HepG2 (cell line): ENCODE data around the gene MED19. TPM values are rescaled to one million over a fixed set of nuclear protein-coding genes. Genes with fewer than 3 reads are reported as not detected.

Source experiments
- AGO1 ChIP-seq: fragments of 200-400 bp; formaldehyde crosslinking; IDR thresholded peaks from 2 replicates; pipeline ENCODE4 v1.6.1; 2017; ENCODE audit warnings: mild to moderate bottlenecking, low read depth, low read length, moderate library complexity; ENCODE audit not compliant: poor library complexity, severe bottlenecking
- BRD4 ChIP-seq: sonication (generic); formaldehyde crosslinking; IDR thresholded peaks from 2 replicates; pipeline ENCODE4 v1.4.0; 2020; ENCODE audit warnings: missing genetic modification reagents
- HNRNPUL1 ChIP-seq: fragments of 200-400 bp; formaldehyde crosslinking; IDR thresholded peaks from 2 replicates; pipeline ENCODE4 v1.6.1; 2017; ENCODE audit warnings: low read depth, mild to moderate bottlenecking, low read length, moderate library complexity
- MATR3 ChIP-seq: sonication (generic); formaldehyde crosslinking; IDR thresholded peaks from 2 replicates; pipeline ENCODE4 v1.4.0; 2020; ENCODE audit warnings: missing genetic modification reagents
- SKI ChIP-seq: fragments of 450-650 bp; IDR thresholded peaks from one replicate; pipeline ENCODE4 v1.6.1; 2018; ENCODE audit warnings: mild to moderate bottlenecking; ENCODE audit not compliant: partially characterized antibody
- SRSF9 ChIP-seq: fragments of 200-400 bp; formaldehyde crosslinking; IDR thresholded peaks from 2 replicates; pipeline ENCODE4 v1.6.1; 2018; ENCODE audit warnings: borderline replicate concordance, mild to moderate bottlenecking, low read depth, low read length; ENCODE audit not compliant: insufficient read depth, poor library complexity, severe bottlenecking
- U2AF2 ChIP-seq: fragments of 200-400 bp; formaldehyde crosslinking; IDR thresholded peaks from 2 replicates; pipeline ENCODE4 v1.6.1; 2017; ENCODE audit warnings: low read depth, mild to moderate bottlenecking, low read length
- ZNF143 ChIP-seq: sonication (generic); formaldehyde crosslinking; IDR thresholded peaks from 2 replicates; pipeline ENCODE4 v1.4.0; 2020; ENCODE audit warnings: missing genetic modification reagents
- ZNF207 ChIP-seq: fragments of 450-650 bp; IDR thresholded peaks from 2 replicates; pipeline ENCODE4 v1.6.1; 2016; ENCODE audit warnings: antibody characterized with exemption, borderline replicate concordance
- ZNF383 ChIP-seq: sonication (generic); formaldehyde crosslinking; IDR thresholded peaks from 2 replicates; pipeline ENCODE4 v1.4.0; 2020; ENCODE audit warnings: missing genetic modification reagents, mild to moderate bottlenecking, borderline replicate concordance
- ZNF468 ChIP-seq: sonication (generic); formaldehyde crosslinking; IDR thresholded peaks from 2 replicates; pipeline ENCODE4 v1.8.0; 2022; ENCODE audit warnings: mild to moderate bottlenecking, moderate library complexity, missing genetic modification reagents
- ZNF891 ChIP-seq: sonication (generic); formaldehyde crosslinking; IDR thresholded peaks from 2 replicates; pipeline ENCODE4 v1.5.0; 2020; ENCODE audit warnings: mild to moderate bottlenecking, missing genetic modification reagents
- polyA plus RNA-seq, 8 experiments: library from polyadenylated mRNA; depleted of rRNA in 3 of 8; stranded (reverse) in 7 of 8; unstranded in 1 of 8; fragments of >200 nt; fragmentation: Illumina TruSeq in 4 of 8; extraction: Trizol in 4 of 8; gene quantifications; 2 replicates each; pipeline versions ENCODE4 v1.2.1 to v1.2.3, GENCODE V29; 2011 to 2016; ENCODE audit warnings: low read depth in 4 of 8, missing spikeins in 1 of 8, mixed read lengths in 1 of 8; ENCODE audit not compliant: insufficient read depth in 1 of 8
- total RNA-seq, 5 experiments: library from RNA; depleted of rRNA; stranded (reverse); fragments of >200 nt; fragmentation: Illumina TruSeq; extraction: Trizol; gene quantifications; 2 replicates each; pipeline ENCODE4 v1.2.3, GENCODE V29; 2016; ENCODE audit warnings: low read depth in 1 of 5
- TF ChIP-seq, protein P1 (sequence below), 2 experiments: sonication (generic) in 1 of 2; formaldehyde crosslinking in 1 of 2; IDR thresholded peaks; 2 replicates each; pipeline versions ENCODE4 v1.5.1 to v1.6.1; 2011 to 2020; ENCODE audit warnings: borderline replicate concordance in 1 of 2, low read depth in 1 of 2, low read length in 1 of 2, mild to moderate bottlenecking in 1 of 2, missing genetic modification reagents in 1 of 2, moderate library complexity in 1 of 2
- TF ChIP-seq, protein P2 (sequence below): sonication (generic); formaldehyde crosslinking; IDR thresholded peaks from 2 replicates; pipeline ENCODE4 v1.8.0; 2022; ENCODE audit warnings: mild to moderate bottlenecking, missing genetic modification reagents; ENCODE audit not compliant: insufficient replicate concordance
- TF ChIP-seq, protein P3 (sequence below): sonication (generic); formaldehyde crosslinking; IDR thresholded peaks from 2 replicates; pipeline ENCODE4 v1.8.0; 2022; ENCODE audit warnings: missing genetic modification reagents, mild to moderate bottlenecking, borderline replicate concordance
- TF ChIP-seq, protein P4 (sequence below): sonication (generic); formaldehyde crosslinking; IDR thresholded peaks from 2 replicates; pipeline ENCODE4 v1.5.0; 2020; ENCODE audit warnings: missing genetic modification reagents, mild to moderate bottlenecking, borderline replicate concordance
- TF ChIP-seq, protein P5 (sequence below): sonication (generic); formaldehyde crosslinking; conservative IDR thresholded peaks from 2 replicates; pipeline ENCODE4 v1.4.0; 2020; ENCODE audit warnings: missing genetic modification reagents
- TF ChIP-seq, protein P6 (sequence below): IDR thresholded peaks from 2 replicates; pipeline ENCODE4 v1.6.1; 2016; ENCODE audit warnings: missing compliant biosample characterization, missing genetic modification reagents, borderline replicate concordance

MED19 gene
- total and polyA plus RNA-seq, 2 of the 13 experiments (the other 11 are each of a cell fraction or from before 2014, with no cell fraction given), result 12.9 to 13.8 TPM

DNA sequence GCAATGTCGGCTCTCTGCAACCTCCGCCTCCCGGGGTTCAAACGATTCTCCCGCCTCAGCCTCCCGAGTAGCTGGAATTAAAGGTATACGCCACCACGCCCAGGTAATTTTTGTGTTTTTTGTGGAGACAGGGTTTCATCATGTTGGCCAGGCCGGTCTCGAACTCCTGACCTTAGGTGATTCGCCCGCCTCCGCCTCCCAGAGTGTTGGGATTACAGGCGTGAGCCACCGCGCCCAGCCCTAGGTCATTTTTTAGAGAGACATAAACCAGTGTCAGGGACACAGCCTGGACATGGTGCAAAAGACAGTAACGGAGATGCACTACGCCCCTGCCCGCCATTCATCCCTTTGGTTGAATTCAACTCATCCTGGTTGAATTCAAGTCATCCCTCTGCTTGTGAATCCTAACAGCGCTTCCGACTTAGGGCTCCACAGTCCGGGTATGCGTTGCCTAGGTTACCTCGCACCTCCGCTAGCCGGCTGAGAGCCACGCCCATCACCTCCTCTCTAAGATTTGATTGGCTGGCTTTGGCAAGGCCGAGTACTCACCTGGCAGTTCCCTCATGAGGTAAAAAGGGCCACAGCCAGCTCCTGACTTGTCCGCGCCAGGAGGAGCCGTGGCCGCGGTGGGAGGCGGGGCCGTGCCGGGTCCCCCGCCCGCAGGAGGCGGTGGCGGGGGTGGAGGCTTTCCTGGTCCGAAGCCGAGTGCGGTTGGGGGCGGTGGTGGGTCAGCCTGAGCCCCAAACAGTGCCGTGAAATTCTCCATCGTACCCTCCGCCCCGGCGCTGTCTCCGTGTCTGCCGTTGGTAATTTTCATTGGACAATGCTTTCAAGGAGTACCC is at the start of gene MED19 (continued):
- TF ChIP-seq ZNF383 (CRISPR knock-in tag) (no peak), SKI (no peak), SRSF9 (no peak), ZNF143 (CRISPR knock-in tag) (no peak), ZNF207 (no peak), AGO1 (no peak), U2AF2 (no peak), BRD4 (CRISPR knock-in tag) (no peak), MATR3 (CRISPR knock-in tag) (no peak), HNRNPUL1 (no peak), ZNF468 (no peak), ZNF891 (no peak)
- TF ChIP-seq, protein P1, sequence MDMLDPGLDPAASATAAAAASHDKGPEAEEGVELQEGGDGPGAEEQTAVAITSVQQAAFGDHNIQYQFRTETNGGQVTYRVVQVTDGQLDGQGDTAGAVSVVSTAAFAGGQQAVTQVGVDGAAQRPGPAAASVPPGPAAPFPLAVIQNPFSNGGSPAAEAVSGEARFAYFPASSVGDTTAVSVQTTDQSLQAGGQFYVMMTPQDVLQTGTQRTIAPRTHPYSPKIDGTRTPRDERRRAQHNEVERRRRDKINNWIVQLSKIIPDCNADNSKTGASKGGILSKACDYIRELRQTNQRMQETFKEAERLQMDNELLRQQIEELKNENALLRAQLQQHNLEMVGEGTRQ (IDR thresholded peaks at IDR 0.05; ENCODE audit: low read depth, low read length), result no peak
- TF ChIP-seq, protein P1 (CRISPR knock-in tag; IDR thresholded peaks at IDR 0.05; ENCODE audit: borderline replicate concordance), result no peak
- TF ChIP-seq, protein P2, sequence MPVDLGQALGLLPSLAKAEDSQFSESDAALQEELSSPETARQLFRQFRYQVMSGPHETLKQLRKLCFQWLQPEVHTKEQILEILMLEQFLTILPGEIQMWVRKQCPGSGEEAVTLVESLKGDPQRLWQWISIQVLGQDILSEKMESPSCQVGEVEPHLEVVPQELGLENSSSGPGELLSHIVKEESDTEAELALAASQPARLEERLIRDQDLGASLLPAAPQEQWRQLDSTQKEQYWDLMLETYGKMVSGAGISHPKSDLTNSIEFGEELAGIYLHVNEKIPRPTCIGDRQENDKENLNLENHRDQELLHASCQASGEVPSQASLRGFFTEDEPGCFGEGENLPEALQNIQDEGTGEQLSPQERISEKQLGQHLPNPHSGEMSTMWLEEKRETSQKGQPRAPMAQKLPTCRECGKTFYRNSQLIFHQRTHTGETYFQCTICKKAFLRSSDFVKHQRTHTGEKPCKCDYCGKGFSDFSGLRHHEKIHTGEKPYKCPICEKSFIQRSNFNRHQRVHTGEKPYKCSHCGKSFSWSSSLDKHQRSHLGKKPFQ (CRISPR knock-in tag), result no peak
- TF ChIP-seq, protein P3, sequence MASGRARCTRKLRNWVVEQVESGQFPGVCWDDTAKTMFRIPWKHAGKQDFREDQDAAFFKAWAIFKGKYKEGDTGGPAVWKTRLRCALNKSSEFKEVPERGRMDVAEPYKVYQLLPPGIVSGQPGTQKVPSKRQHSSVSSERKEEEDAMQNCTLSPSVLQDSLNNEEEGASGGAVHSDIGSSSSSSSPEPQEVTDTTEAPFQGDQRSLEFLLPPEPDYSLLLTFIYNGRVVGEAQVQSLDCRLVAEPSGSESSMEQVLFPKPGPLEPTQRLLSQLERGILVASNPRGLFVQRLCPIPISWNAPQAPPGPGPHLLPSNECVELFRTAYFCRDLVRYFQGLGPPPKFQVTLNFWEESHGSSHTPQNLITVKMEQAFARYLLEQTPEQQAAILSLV (CRISPR knock-in tag), result no peak; the same call in 1 of the 2 replicates
- TF ChIP-seq, protein P4, sequence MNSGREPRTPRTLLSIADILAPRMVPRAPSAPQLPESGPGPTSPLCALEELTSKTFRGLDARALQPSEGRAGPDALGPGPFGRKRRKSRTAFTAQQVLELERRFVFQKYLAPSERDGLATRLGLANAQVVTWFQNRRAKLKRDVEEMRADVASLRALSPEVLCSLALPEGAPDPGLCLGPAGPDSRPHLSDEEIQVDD (CRISPR knock-in tag), result 0 out of 2 replicates have a peak, but pooled peaks have one; percentile 32
- TF ChIP-seq, protein P5, sequence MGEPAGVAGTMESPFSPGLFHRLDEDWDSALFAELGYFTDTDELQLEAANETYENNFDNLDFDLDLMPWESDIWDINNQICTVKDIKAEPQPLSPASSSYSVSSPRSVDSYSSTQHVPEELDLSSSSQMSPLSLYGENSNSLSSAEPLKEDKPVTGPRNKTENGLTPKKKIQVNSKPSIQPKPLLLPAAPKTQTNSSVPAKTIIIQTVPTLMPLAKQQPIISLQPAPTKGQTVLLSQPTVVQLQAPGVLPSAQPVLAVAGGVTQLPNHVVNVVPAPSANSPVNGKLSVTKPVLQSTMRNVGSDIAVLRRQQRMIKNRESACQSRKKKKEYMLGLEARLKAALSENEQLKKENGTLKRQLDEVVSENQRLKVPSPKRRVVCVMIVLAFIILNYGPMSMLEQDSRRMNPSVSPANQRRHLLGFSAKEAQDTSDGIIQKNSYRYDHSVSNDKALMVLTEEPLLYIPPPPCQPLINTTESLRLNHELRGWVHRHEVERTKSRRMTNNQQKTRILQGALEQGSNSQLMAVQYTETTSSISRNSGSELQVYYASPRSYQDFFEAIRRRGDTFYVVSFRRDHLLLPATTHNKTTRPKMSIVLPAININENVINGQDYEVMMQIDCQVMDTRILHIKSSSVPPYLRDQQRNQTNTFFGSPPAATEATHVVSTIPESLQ (CRISPR knock-in tag), result no peak
- TF ChIP-seq, protein P6, sequence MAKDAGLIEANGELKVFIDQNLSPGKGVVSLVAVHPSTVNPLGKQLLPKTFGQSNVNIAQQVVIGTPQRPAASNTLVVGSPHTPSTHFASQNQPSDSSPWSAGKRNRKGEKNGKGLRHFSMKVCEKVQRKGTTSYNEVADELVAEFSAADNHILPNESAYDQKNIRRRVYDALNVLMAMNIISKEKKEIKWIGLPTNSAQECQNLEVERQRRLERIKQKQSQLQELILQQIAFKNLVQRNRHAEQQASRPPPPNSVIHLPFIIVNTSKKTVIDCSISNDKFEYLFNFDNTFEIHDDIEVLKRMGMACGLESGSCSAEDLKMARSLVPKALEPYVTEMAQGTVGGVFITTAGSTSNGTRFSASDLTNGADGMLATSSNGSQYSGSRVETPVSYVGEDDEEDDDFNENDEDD (CRISPR knock-in tag), result peak; percentile 6; the same call in 1 of the 2 replicates
